Activated naive CD4-positive, alpha-beta T cell treated with anti-CD3 and anti-CD28 coated beads, Interleukin-2, amount 50 U/mL, for 16 hours (primary cell): Measurements from ENCODE around the gene SLC35F1.

Experiments
- DNase-seq: peaks from one replicate; pipeline ENCODE4 v3.0.0-alpha.2; 2020

SLC35F1 gene

GRCh38 chr6:118319894-118320649 is 413.0 kb downstream of the SLC35F1 start:
- DNase-seq: no peak

GRCh38 chr6:118320652-118321051 is 413.6 kb downstream of the SLC35F1 start:
- no peak for DNase-seq

DNA sequence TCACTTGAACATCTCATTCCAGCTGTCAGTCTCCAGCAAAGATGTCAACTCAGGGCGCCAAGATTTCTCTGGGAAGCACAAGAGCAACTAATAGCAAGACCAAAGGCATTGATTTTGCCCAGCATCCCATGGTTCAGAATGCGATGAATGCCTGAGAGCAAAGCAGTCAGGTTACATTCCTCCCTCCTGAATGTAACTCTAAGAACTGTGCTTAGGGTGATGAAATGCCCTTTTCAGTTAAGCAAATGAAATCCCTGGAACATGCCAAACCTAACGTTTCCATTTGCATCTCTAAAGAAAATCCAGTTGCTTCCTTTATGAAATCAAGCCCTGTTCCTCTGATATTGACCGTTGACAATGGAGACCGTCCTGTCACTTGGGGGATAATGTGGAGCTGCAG is 417.1 kb downstream of the SLC35F1 start:
- DNase-seq: no peak

DNA sequence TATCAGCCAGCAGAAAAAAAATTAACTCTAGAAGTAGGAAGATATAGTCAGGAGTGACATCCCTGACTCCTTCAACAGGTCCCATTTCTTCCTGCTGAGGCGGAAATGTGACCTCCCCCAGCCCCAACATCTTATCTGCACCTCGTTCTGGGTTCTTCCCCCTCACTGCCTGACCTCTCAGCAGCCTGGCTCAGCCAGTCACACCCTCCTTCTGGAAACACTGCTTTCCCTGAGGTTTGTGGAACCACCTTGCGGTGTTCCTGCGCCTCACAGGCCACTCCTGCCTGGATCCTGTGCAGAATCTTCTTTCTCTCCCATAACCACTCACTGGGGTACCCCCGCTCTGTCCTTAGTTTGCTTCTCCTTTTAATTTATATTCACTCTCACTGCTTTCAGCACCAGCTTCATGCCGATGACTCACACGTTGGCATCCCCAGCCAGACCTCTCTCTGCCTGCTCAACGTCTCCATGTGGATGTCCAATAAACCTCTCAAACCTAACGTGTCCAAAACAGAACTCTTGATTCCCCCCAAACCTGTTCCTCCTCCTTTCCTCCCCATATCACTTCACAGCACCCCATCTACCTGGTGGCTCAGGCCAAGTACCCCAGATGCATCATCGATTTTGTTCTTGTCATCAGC is 418.3 kb downstream of the SLC35F1 start:
- DNase-seq: no peak

DNA sequence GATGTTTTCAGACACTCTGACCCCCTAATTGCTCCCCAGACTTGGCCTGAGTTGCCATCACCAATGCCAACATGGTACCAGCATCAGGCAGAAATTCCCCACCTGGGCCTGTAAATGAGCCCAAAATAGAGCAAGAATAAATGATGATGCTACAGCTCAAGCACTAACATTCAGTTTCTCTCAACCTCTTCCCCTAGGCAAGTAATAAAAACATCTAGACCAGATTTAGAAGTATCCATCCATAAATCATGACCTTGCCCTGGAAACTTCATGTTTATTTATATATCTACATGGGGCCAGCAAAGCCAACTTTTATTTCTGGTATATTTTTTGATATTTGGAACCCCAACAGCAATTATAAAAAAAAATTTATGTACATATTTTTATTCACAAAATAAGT is 419.6 kb downstream of the SLC35F1 start:
- DNase-seq: no peak

GRCh38 chr6:118327237-118327636 is 420.2 kb downstream of the SLC35F1 start:
- no peak for DNase-seq

GRCh38 chr6:118333772-118334171 is 426.7 kb downstream of the SLC35F1 start:
- no peak for DNase-seq

- DNase-seq: no peak
Observed at GRCh38 chr6:118334634-118335033, 427.6 kb downstream of the SLC35F1 start.

- DNase-seq: no peak
Observed at GRCh38 chr6:118335325-118335816, 428.3 kb downstream of the SLC35F1 start.

- DNase-seq: no peak
Observed at GRCh38 chr6:118344014-118344670, 437.1 kb downstream of the SLC35F1 start.

DNA sequence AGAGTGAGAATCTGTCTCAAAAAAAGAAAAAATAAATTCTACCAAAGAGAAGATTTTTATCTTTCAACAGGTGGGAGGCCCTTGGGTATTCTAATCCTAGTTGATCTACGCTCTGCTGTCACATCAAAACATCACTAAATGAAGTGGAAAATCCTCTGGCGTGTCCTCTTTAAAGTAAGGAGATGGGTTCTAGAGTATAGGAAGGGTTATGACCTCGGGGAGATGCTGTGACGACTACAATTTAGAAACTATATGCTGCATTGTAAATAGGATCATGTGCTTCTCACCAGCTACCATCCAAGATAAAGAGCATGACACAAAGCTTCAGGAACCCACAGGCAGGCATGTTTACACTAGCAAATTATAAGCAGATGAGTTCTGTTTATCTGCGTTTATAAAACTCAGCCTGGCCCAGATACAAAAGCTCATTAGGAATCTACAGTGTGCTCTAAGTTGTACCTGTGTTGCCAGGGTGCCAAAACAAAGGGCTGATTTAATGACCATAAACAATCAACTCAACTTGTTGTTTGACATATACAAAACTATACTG is 443.9 kb downstream of the SLC35F1 start:
- no peak for DNase-seq

GRCh38 chr6:118353564-118353963 is 446.5 kb downstream of the SLC35F1 start:
- no peak for DNase-seq

DNA sequence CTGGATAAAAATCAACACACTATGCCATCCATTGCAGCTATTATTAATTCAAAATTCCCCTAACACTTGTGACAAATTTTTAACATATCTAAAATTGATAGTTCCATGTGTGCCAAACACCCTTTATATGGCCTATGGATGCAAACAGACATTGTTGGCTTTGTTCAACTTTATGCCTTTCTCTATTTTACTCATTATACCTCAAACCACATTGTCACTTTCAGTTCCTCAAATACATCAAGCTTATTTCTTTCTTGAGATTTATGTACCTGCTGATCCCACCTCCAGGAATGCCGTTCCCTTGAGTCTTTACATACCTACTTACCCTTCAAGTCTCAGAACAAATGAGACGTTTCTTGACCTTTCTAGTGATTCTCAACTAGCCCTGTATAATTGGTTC is 447.6 kb downstream of the SLC35F1 start:
- no peak for DNase-seq

GRCh38 chr6:118356054-118356453 is 449.0 kb downstream of the SLC35F1 start:
- DNase-seq: no peak

GRCh38 chr6:118356686-118357085 is 449.6 kb downstream of the SLC35F1 start:
- DNase-seq: no peak
